Measurements from ENCODE around the gene RPS3. TPM values are rescaled to one million over a fixed set of nuclear protein-coding genes. Genes with fewer than 3 reads are reported as not detected.

RPS3 gene
- total and polyA plus RNA-seq, 9 of the 15 experiments (the other 6 are each of a cell fraction or from before 2014, with no cell fraction given), result 2,700 to 5,771 (median 3,679) TPM

GRCh38 chr11:75437966-75438659 lies 38.8 kb downstream of the RPS3 start:
- BruUV-seq (replicated peaks), result no TSS peak
- no peaks in the 10 kb centered on the region for H3K9me3 ChIP-seq (replicated peaks; ENCODE audit: control insufficient read depth, insufficient read depth, low read depth, low read length)
- H3K4me3 ChIP-seq, result no peak overlapping the region
- H3K79me2 ChIP-seq (ENCODE audit: control insufficient read depth, insufficient read depth, low read length), result no peaks in the 10 kb centered on the region
- no peaks in the 10 kb centered on the region for H4K20me1 ChIP-seq (replicated peaks; ENCODE audit: control insufficient read depth, insufficient read depth, low read length)
- H3K27ac ChIP-seq (ENCODE audit: extremely low read depth, low read depth, low read length), result no peak overlapping the region
- ATAC-seq (no peak), DNase-seq (ENCODE audit: extremely low read depth in 1 of 4, low spot score in 3 of 4) (no peak), FAIRE-seq (no peak)
- no peaks in the 10 kb centered on the region for H3K27me3 ChIP-seq (ENCODE audit: control insufficient read depth in 2 of 2, insufficient read depth in 2 of 2, low read length in 2 of 2)
- ChIA-PET POLR2A (interaction anchor here (0.6 kb wide), 1 partner anchor 37 kb away, joined by 3 read pairs; no protein-coding TSS in a partner anchor), CTCF (ENCODE audit: low intra/inter-chr PET ratio) (no interaction called here)
- H3K9me1 ChIP-seq (ENCODE audit: control insufficient read depth, insufficient read depth, low read length), result no peaks in the 10 kb centered on the region
- no peak overlapping the region for H3K4me2 ChIP-seq (ENCODE audit: insufficient read depth, low read length)
- WGBS (ENCODE audit: insufficient coverage, low coverage, missing lambda C conversion rate), result 38% methylated on average over 12 of the region's 13 CpGs
- H3K4me1 ChIP-seq (replicated peaks in 1 of 2; ENCODE audit: control insufficient read depth in 2 of 2, insufficient read depth in 2 of 2, low read length in 2 of 2), result peaks cover 0 to 33% of the 10 kb centered on the region in 2 experiments; a peak in 2 of 5 replicates
- intact Hi-C loops (cut with micrococcal nuclease) (no loop called here), in situ Hi-C loops (cut with MboI) (loop anchor here (25.0 kb wide), 1 partner anchor 424 kb away; no protein-coding TSS in a partner anchor)
- no peaks in the 10 kb centered on the region for H3K36me3 ChIP-seq (ENCODE audit: control insufficient read depth, insufficient read depth, low read length)
- H3K9ac ChIP-seq (ENCODE audit: insufficient read depth in 1 of 2, low read depth in 2 of 2, low read length in 2 of 2), result no peak overlapping the region
- no peak overlapping the region for H2AFZ ChIP-seq (ENCODE audit: low read depth, low read length)
- TF ChIP-seq, protein P1, sequence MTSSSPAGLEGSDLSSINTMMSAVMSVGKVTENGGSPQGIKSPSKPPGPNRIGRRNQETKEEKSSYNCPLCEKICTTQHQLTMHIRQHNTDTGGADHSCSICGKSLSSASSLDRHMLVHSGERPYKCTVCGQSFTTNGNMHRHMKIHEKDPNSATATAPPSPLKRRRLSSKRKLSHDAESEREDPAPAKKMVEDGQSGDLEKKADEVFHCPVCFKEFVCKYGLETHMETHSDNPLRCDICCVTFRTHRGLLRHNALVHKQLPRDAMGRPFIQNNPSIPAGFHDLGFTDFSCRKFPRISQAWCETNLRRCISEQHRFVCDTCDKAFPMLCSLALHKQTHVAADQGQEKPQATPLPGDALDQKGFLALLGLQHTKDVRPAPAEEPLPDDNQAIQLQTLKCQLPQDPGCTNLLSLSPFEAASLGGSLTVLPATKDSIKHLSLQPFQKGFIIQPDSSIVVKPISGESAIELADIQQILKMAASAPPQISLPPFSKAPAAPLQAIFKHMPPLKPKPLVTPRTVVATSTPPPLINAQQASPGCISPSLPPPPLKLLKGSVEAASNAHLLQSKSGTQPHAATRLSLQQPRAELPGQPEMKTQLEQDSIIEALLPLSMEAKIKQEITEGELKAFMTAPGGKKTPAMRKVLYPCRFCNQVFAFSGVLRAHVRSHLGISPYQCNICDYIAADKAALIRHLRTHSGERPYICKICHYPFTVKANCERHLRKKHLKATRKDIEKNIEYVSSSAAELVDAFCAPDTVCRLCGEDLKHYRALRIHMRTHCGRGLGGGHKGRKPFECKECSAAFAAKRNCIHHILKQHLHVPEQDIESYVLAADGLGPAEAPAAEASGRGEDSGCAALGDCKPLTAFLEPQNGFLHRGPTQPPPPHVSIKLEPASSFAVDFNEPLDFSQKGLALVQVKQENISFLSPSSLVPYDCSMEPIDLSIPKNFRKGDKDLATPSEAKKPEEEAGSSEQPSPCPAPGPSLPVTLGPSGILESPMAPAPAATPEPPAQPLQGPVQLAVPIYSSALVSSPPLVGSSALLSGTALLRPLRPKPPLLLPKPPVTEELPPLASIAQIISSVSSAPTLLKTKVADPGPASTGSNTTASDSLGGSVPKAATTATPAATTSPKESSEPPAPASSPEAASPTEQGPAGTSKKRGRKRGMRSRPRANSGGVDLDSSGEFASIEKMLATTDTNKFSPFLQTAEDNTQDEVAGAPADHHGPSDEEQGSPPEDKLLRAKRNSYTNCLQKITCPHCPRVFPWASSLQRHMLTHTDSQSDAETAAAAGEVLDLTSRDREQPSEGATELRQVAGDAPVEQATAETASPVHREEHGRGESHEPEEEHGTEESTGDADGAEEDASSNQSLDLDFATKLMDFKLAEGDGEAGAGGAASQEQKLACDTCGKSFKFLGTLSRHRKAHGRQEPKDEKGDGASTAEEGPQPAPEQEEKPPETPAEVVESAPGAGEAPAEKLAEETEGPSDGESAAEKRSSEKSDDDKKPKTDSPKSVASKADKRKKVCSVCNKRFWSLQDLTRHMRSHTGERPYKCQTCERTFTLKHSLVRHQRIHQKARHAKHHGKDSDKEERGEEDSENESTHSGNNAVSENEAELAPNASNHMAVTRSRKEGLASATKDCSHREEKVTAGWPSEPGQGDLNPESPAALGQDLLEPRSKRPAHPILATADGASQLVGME (CRISPR knock-in tag; IDR thresholded peaks at IDR 0.05), result no peak
- no peak for TF ChIP-seq GTF2F1 (IDR thresholded peaks at IDR 0.05; ENCODE audit: low read depth, low read length)
- TF ChIP-seq ESRRA (IDR thresholded peaks at IDR 0.05; ENCODE audit: borderline replicate concordance, low read depth), result no peak
- TF ChIP-seq, protein P2, sequence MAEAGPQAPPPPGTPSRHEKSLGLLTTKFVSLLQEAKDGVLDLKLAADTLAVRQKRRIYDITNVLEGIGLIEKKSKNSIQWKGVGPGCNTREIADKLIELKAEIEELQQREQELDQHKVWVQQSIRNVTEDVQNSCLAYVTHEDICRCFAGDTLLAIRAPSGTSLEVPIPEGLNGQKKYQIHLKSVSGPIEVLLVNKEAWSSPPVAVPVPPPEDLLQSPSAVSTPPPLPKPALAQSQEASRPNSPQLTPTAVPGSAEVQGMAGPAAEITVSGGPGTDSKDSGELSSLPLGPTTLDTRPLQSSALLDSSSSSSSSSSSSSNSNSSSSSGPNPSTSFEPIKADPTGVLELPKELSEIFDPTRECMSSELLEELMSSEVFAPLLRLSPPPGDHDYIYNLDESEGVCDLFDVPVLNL (CRISPR knock-in tag; IDR thresholded peaks at IDR 0.05; ENCODE audit: low read depth), result no peak
- TF ChIP-seq KAT7 (CRISPR knock-in tag; IDR thresholded peaks at IDR 0.05; ENCODE audit: borderline replicate concordance), result no peak
- no peak for TF ChIP-seq HNRNPUL1 (IDR thresholded peaks at IDR 0.05; ENCODE audit: low read length)
- TF ChIP-seq CCNT2 (IDR thresholded peaks at IDR 0.05; ENCODE audit: borderline replicate concordance, extremely low read depth, insufficient read length, low read depth, low read length), result no peak
- TF ChIP-seq, protein P3, sequence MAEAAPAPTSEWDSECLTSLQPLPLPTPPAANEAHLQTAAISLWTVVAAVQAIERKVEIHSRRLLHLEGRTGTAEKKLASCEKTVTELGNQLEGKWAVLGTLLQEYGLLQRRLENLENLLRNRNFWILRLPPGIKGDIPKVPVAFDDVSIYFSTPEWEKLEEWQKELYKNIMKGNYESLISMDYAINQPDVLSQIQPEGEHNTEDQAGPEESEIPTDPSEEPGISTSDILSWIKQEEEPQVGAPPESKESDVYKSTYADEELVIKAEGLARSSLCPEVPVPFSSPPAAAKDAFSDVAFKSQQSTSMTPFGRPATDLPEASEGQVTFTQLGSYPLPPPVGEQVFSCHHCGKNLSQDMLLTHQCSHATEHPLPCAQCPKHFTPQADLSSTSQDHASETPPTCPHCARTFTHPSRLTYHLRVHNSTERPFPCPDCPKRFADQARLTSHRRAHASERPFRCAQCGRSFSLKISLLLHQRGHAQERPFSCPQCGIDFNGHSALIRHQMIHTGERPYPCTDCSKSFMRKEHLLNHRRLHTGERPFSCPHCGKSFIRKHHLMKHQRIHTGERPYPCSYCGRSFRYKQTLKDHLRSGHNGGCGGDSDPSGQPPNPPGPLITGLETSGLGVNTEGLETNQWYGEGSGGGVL (CRISPR knock-in tag; IDR thresholded peaks at IDR 0.05), result no peak
- TF ChIP-seq CREB5 (CRISPR knock-in tag; IDR thresholded peaks at IDR 0.05), result no peak

Data from K562 (cell line).